ENCODE measurements around the gene GNB1L.

DNA sequence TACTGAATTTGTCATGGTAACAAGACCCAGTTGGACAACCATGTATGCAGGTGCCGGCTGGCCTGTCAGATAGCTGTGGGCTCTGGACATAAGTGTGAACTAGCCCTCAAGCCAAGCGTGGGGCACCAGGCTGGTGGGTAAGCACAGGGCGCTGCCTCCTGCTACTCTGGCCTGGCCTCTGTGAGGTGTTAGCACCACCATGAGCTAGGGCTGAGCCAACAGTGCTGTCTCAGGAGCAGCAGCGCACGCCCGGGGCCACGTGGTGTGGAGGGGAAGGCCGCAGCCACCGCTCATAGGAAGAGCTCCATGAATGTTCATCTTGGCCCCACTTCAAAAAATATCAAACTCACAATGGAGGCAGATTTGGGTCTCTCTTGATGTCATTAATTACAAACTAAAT, 35.3 kb upstream of the GNB1L start:
- TF ChIP-seq ZNF274 (IDR thresholded peaks at IDR 0.05; ENCODE audit: low read depth, low read length) = no peak
- TF ChIP-seq YY1 (IDR thresholded peaks at IDR 0.05; ENCODE audit: insufficient read depth, insufficient read length) = no peak
- no peak for TF ChIP-seq SUZ12 (IDR thresholded peaks at IDR 0.05; ENCODE audit: extremely low read depth, insufficient read depth, insufficient read length)

Measured in NT2/D1 (cell line).